Muscle layer of duodenum (tissue), 2 donors: ENCODE measurements around the gene NAB1.

Experiments
- H3K27ac ChIP-seq: one replicate; pipeline ENCODE4 v1.7.0; 2013; ENCODE audit warnings: mild to moderate bottlenecking, low read length
- H3K27me3 ChIP-seq: one replicate; pipeline ENCODE4 v1.7.0; 2013; ENCODE audit warnings: low read depth, mild to moderate bottlenecking, control low read depth, low read length
- H3K36me3 ChIP-seq, 2 donors: one replicate each; pipeline ENCODE4 v1.7.0; 2013; ENCODE audit warnings: low read length in 2 of 2, control low read depth in 1 of 2, mild to moderate bottlenecking in 1 of 2; ENCODE audit not compliant: insufficient read depth in 2 of 2, control insufficient read depth in 1 of 2
- H3K4me1 ChIP-seq, 2 donors: one replicate each; pipeline ENCODE4 v1.7.0; 2013; ENCODE audit warnings: low read length in 2 of 2, mild to moderate bottlenecking in 2 of 2, control low read depth in 1 of 2, moderate library complexity in 1 of 2; ENCODE audit not compliant: insufficient read depth in 2 of 2, control insufficient read depth in 1 of 2
- H3K4me3 ChIP-seq, 2 donors: one replicate each; pipeline ENCODE4 v1.7.0; 2013; ENCODE audit warnings: low read length in 2 of 2, low read depth in 1 of 2, mild to moderate bottlenecking in 1 of 2
- H3K9me3 ChIP-seq, 2 donors: one replicate each; pipeline ENCODE4 v1.7.0; 2013; ENCODE audit warnings: low read length in 2 of 2, control low read depth in 1 of 2, mild to moderate bottlenecking in 1 of 2; ENCODE audit not compliant: control insufficient read depth in 1 of 2
- donor health status: healthy.

NAB1 gene

GRCh38 chr2:190718652-190719526, 70.0 kb downstream of the NAB1 start:
- Histone ChIP-seq H3K27me3 (no peaks in the 10 kb centered on the region), H3K4me3 (no peak overlapping the region), H3K4me1 (no peaks in the 10 kb centered on the region), H3K36me3 (no peaks in the 10 kb centered on the region), H3K27ac (no peak overlapping the region), H3K9me3 (no peaks in the 10 kb centered on the region)

DNA sequence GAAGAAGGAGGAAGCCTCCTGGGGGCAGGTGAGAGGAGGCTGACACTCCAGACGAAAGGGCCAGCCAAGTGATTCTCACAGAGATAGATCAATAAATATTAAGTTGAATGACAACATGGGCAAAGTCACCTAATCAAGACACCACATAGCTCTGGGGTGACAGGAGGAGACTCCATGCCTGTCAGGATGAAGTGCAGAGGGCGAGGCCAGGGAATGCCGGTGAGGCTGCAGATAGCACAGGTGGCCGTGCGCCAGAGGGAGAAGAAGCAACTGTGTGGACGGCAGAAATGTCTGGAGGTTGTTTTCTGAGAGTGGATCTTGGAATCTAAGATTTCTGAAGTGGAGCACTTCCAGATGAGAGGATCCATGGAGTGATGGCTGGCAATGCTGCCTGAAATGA, 71.4 kb downstream of the NAB1 start:
- Histone ChIP-seq H3K27ac (no peak overlapping the region), H3K4me1 (no peaks in the 10 kb centered on the region), H3K27me3 (no peaks in the 10 kb centered on the region), H3K36me3 (no peaks in the 10 kb centered on the region), H3K4me3 (no peak overlapping the region), H3K9me3 (no peaks in the 10 kb centered on the region)

DNA sequence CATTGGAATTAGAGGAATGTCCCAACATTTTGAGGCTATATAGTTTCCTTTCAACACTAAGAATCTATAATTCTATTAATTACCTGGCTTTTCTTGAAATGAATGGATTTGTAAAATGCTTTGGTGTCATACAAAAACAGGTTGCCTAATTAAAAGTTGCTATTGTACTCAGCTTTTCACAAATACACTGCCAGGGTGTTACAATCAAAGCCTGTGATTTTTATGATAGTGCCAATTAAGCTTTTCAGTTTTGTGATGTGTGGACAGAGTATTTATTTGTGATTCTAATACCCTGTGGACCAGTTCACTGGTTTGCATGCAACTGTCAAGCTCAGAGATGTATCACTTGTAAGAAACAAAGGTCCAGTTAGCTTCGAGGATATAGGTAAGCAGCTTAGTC, 71.8 kb downstream of the NAB1 start:
- Histone ChIP-seq H3K4me1 (no peaks in the 10 kb centered on the region), H3K27me3 (no peaks in the 10 kb centered on the region), H3K9me3 (no peaks in the 10 kb centered on the region), H3K4me3 (no peak overlapping the region), H3K27ac (no peak overlapping the region), H3K36me3 (no peaks in the 10 kb centered on the region)

- H3K9me3 ChIP-seq, result no peaks in the 10 kb centered on the region
- H3K4me3 ChIP-seq, result no peak overlapping the region
- no peak overlapping the region for H3K27ac ChIP-seq
- H3K36me3 ChIP-seq, result no peaks in the 10 kb centered on the region
- H3K4me1 ChIP-seq, result no peaks in the 10 kb centered on the region
- H3K27me3 ChIP-seq, result no peaks in the 10 kb centered on the region
These were observed 73.3 kb downstream of the NAB1 start for GRCh38 chr2:190722061-190722759.

GRCh38 chr2:190722835-190723234, 74.0 kb downstream of the NAB1 start:
- Histone ChIP-seq H3K27ac (no peak overlapping the region), H3K27me3 (no peaks in the 10 kb centered on the region), H3K9me3 (no peaks in the 10 kb centered on the region), H3K36me3 (no peaks in the 10 kb centered on the region), H3K4me3 (no peak overlapping the region), H3K4me1 (no peaks in the 10 kb centered on the region)

- no peaks in the 10 kb centered on the region for H3K27me3 ChIP-seq
- H3K4me1 ChIP-seq, result no peaks in the 10 kb centered on the region
- no peak overlapping the region for H3K4me3 ChIP-seq
- H3K27ac ChIP-seq, result no peak overlapping the region
- H3K9me3 ChIP-seq, result no peaks in the 10 kb centered on the region
- H3K36me3 ChIP-seq, result no peaks in the 10 kb centered on the region
These were observed 74.7 kb downstream of the NAB1 start for GRCh38 chr2:190723397-190724090.

DNA sequence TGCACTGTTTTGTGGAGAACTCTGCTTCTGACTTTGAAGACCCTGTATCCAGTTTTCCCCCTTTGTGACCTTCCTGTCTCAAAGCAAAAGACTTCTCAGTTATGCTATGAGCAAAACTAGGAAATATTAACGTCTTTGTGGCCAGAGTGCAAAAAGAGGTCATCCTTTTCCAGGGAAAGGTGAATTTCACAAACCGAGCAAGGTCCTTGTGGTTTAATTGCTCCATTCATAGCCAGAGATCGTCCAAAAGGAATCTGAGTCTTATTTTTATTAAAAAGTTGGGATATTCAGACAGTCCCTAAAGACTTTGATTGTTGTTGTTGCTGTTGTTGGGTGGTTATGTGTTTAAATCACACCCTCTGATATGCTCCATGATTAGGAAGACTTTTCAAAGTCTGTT, 77.4 kb downstream of the NAB1 start:
- H3K4me3 ChIP-seq, result no peak overlapping the region

DNA sequence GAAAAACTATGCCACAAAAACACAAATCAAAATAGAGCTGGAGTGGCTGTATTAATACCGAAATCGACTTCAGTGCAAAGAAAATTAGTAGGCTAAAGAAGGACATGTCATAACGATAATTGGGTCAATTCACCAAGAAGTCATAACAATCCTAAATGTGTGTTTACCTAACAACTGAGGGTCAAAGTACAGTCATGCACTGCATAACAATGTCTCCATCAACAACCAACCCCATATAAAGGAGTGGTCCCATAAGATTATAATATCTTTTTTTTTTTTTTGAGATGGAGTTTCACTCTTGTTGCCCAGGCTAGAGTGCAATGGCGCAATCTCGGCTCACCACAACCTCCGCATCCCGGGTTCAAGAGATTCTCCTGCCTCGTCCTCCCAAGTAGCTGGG, 87.5 kb downstream of the NAB1 start:
- Histone ChIP-seq H3K27ac (no peak overlapping the region), H3K4me3 (no peak overlapping the region), H3K9me3 (no peaks in the 10 kb centered on the region), H3K27me3 (no peaks in the 10 kb centered on the region), H3K4me1 (no peaks in the 10 kb centered on the region), H3K36me3 (no peaks in the 10 kb centered on the region)

More for the DNA sequence above, 77.4 kb downstream of the NAB1 start:
- H3K27me3 ChIP-seq, result no peaks in the 10 kb centered on the region
- H3K9me3 ChIP-seq, result no peaks in the 10 kb centered on the region
- H3K4me1 ChIP-seq, result no peaks in the 10 kb centered on the region
- H3K36me3 ChIP-seq, result no peaks in the 10 kb centered on the region
- H3K27ac ChIP-seq, result no peak overlapping the region

- Histone ChIP-seq H3K36me3 (no peaks in the 10 kb centered on the region), H3K27ac (no peak overlapping the region), H3K4me3 (no peak overlapping the region)
These were observed 91.6 kb downstream of the NAB1 start for GRCh38 chr2:190740449-190740848.

More at GRCh38 chr2:190740449-190740848, 91.6 kb downstream of the NAB1 start:
- Histone ChIP-seq H3K4me1 (no peaks in the 10 kb centered on the region), H3K9me3 (peaks cover 3% of the 10 kb centered on the region in 2 donors), H3K27me3 (no peaks in the 10 kb centered on the region)
